HG02870 (cell line): Measurements from ENCODE around the gene PCGF3.
"Not testable (repeated sequence)": the region's sequence is repeated elsewhere in the genome, so short reads cannot be mapped to it uniquely, and the experiment has no call there.

Experiments used
- ATAC-seq: cut with Tn5 transposase; IDR thresholded peaks from one replicate; pipeline ENCODE4 v1.9.1; 2021; ENCODE audit warnings: mild to moderate bottlenecking, moderate library complexity; ENCODE audit not compliant: unreplicated experiment

The PCGF3 gene

GRCh38 chr4:740011-740410 is 34.4 kb downstream of the PCGF3 start:
- ATAC-seq = no peak

GRCh38 chr4:740656-741282 is 35.1 kb downstream of the PCGF3 start:
- ATAC-seq = no peak

GRCh38 chr4:742096-742741 is 36.6 kb downstream of the PCGF3 start:
- ATAC-seq = no peak

GRCh38 chr4:742742-743311 is 37.2 kb downstream of the PCGF3 start:
- ATAC-seq = peak; percentile 59

- ATAC-seq = no peak
These were observed 38.0 kb downstream of the PCGF3 start for GRCh38 chr4:743463-744211.

GRCh38 chr4:744212-744841 is 38.7 kb downstream of the PCGF3 start:
- ATAC-seq = no peak

GRCh38 chr4:747546-748170 is 42.0 kb downstream of the PCGF3 start:
- ATAC-seq = no peak

- ATAC-seq = no peak
These were observed 42.8 kb downstream of the PCGF3 start for GRCh38 chr4:748461-748860.

- ATAC-seq = no peak
These were observed 44.4 kb downstream of the PCGF3 start for GRCh38 chr4:749698-750666.

GRCh38 chr4:751676-752075 is 46.0 kb downstream of the PCGF3 start:
- no peak for ATAC-seq

GRCh38 chr4:752196-752861 is 46.7 kb downstream of the PCGF3 start:
- no peak for ATAC-seq

- ATAC-seq = not testable (repeated sequence)
These were observed 47.6 kb downstream of the PCGF3 start for GRCh38 chr4:753186-753585.

GRCh38 chr4:754221-755120 is 48.8 kb downstream of the PCGF3 start:
- ATAC-seq = no peak

- no peak for ATAC-seq
These were observed 51.5 kb downstream of the PCGF3 start for GRCh38 chr4:757111-757510.

GRCh38 chr4:759810-760209 is 54.2 kb downstream of the PCGF3 start:
- not testable (repeated sequence) for ATAC-seq

- ATAC-seq = no peak
These were observed 55.0 kb downstream of the PCGF3 start for GRCh38 chr4:760616-761015.

- ATAC-seq = no peak
These were observed 55.5 kb downstream of the PCGF3 start for GRCh38 chr4:761086-761485.

GRCh38 chr4:761739-762138 is 56.1 kb downstream of the PCGF3 start:
- no peak for ATAC-seq
